Hepatic stellate cell (primary cell): ENCODE measurements around the gene MPO.

Experiments used
- DNase-seq: peaks from one replicate; pipeline ENCODE4 v3.0.0; 2011; ENCODE audit warnings: low spot score

The MPO gene

GRCh38 chr17:58279736-58280479 lies 827 bp downstream of the MPO start:
- DNase-seq, result no peak

GRCh38 chr17:58279016-58279711 lies 1.6 kb downstream of the MPO start:
- no peak for DNase-seq

- DNase-seq, result no peak
These were observed 2.1 kb downstream of the MPO start for GRCh38 chr17:58278661-58279015.

GRCh38 chr17:58277802-58278595 lies 2.7 kb downstream of the MPO start:
- DNase-seq, result no peak

GRCh38 chr17:58277107-58277801 lies 3.5 kb downstream of the MPO start:
- DNase-seq, result no peak

GRCh38 chr17:58276423-58276822 lies 4.3 kb downstream of the MPO start:
- no peak for DNase-seq

DNA sequence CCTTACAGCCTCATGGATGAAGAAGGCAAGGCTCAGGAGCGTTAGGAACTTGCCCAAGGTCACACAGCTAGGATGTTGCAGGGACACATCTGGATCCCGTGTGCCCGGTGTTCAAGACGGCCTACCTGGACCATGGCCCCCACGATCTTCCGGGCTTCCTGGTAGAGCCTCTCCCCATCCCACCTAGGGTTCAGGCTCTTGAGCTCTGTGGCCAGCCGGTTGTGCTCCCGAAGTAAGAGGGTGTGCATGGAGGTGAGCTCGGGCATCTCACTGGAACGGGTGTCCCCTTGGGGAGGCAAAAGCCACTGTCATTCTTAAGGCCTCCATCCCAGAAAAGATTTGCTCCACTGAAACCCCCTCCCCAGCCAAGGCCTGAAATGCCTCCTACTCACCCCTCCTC lies 5.3 kb downstream of the MPO start:
- no peak for DNase-seq

GRCh38 chr17:58273453-58274104 lies 7.2 kb downstream of the MPO start:
- DNase-seq, result no peak

DNA sequence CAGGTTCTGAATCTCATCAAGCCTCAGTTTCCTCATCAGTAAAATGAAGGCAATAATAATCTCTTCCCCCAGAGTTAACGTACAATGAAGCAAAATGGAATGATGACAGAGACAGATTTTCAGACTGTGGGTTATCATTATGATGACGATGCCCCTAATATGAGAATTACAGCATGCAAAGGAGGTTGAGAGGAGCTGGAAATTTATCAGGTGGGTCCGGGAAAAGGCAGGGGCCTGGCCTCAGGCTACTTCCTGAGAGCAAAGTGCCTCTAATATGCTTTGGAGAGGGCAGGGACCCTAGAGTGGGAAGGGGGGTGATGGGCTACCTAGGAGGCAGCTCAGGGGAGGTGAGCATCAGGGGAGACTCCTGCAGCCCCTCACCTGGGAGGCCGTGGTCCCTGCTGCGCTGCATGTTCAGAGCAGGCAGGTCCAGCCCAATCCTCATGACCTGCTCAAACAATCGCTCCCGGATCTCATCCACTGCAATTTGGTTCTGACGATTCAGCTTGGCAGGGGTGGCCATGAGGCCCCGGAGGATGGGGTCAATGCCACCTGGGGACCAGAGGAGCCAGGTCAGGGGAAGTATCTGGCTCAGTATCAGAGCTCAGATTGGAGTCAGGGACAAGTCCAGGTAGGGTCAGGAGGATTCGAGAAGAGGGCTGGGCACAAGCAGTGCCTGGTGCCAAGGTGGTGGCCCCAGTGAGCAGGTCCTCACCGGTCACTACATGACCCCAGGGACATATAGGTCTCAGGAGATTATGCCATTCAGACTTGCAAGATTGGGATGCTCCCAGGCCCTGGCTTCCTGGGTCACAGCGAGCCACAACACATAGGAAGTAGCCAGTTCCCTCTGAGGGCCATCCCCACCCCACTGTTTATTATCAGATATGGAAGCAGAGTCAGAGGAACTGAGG lies 8.1 kb downstream of the MPO start:
- no peak for DNase-seq

DNA sequence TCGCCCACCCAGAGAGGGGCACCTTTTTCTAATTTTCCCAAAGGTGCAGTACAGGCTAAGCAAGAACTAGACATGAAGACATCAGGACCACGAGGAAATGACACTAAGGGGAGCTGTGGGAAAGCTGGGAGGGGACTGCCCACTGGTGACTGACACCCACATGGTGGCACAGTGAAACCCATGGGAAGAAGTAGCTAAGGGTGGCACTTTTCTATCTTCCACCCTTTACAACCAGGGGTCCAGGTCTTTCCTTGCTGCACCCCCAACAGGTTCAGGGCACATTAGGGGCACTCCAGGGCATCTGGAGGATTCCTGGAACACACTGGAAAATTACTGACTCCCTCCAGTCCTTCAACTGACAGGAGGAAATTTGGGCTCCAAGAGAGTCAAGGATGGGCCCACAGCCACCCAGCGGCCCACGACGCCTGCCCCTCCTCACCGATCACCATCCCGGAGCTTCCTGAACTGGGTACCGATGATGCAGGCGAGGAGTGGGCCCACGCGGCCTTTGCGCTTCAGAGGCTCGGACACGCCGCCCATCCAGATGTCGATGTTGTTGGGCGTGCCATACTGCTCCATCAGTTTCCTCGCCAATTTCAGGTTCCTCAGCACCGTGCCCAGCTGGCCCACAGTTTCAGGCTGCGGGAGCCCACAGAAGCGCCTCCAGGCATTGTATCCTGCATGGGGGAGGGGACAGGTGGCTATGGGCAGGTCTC lies 9.4 kb downstream of the MPO start:
- no peak for DNase-seq

DNA sequence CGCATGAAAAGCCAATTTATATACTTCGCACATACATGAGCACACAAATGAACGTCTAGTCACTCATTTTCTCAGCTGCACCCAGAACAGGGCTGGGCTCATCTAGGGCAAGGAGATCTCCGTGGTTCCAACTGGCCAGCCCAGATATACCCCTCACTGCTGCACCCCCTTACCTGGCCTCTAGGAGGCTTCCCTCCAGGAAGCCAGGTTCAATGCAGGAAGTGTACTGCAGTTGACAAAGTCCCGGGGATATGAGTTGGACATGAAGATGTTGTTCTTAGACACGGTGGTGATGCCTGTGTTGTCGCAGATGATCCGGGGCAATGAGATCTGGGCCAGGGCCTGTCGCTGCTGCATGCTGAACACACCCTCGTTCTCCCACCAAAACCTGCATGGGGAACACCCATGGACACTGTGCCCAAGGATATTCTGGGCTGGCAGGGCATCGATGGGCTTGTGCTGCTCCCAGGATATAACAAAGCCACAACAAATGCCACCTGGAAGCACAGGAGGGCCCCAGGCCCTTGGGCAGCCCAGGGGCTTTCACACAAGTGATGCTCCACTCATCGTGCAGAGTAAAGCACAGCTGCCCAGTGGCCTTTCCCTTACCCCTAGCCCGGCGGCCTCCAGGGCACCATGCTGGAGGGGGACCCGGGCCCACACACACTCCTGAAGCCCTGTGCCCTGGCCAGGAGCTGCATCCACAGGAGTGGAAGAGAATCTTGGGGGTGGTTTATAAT lies 10.1 kb downstream of the MPO start:
- no peak for DNase-seq

DNA sequence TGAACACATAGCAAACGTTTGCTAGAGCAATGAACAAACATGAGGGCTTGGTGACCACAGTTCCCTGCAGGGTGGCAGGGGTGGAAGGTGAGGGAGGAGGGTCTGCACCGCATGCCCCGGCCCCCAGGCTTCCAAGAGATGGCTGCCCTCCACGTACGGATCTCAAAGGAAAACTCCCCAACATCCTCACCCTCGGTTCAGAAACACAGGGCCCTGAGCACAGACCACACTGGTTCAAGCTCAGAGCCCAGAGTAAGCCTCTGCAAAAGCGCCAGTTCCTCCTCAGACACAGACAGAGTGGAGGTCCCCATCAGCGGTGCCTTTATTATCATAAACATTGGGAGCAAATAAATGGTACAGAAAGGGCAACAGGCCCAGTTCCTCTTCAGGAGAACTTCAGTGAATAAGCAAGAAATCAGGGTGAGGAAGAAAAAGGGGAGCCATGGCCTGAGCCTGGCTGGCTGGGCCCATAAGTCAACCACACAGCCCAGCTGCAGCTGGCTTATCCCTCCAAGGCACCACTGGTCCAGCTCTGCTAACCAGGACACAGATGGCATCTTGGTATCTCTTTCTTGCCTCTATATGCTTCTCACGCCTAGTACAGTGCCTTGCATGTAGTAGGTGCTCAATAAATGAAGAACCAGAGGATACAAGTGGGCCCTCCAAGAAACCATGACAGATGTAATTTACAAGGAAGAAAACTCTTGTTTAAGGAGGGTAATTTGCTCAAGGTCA lies 11.0 kb downstream of the MPO start:
- DNase-seq, result no peak

DNA sequence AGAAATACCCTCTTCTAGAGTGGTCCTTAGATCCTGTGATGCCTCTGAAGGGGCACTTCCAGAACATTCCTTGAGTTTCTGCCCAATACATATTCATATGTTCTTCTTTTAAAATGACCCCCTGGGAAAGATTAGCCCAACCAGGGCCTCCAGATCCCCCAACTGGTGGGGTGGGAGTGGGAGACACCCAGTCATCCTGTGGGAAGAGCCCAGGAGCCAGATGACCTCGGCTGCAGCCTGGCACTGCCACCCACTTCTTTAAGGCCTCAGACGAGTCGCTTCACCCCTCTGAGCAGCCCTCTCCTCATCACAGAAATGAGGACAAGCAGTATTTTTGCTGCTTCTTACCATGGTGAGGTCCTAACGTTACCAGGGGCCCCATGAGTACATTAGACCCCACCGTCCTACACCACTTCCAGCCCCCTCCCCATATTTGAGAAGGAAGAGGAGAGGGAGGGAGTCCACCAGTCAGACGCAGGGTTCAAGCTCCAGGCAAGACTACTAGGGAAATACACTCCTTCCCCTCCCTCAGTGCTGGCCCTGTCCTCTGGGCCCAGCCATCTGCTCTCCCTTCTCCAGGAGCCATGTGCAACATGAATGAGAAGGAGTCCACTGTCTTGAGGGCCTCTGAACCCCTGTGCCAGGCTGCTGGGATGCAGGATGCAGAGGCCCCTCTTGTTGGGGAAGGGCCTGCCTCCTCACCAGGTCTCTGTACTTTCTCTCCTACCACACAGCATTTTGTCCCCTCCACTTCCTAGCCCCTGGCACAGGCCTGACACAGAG lies 11.8 kb downstream of the MPO start:
- no peak for DNase-seq

DNA sequence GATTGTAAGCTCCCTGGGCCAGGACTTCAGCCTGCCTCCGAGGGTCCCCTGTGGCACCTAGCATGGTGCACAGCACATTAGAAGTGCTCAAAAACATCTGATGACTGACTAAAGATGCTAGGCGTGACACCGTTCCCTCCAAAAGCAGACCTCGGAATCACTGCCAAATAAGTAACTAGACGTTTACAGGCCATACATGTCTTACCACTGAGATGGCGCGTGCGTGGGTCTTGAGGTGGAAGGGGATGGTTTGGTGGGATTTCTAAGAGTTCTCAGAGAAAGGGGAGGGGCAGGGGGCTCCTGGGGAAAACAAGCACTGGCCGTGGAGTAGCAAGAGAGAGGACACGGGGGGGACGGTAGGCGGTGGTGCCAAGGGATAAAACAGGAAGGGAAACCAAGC lies 12.4 kb downstream of the MPO start:
- no peak for DNase-seq

GRCh38 chr17:58267347-58268324 lies 13.1 kb downstream of the MPO start:
- DNase-seq, result no peak
